ENCODE data around the gene CNTNAP5. TPM values are rescaled to one million over a fixed set of nuclear protein-coding genes. Genes with fewer than 3 reads are reported as not detected.

Gene CNTNAP5
- total and polyA plus RNA-seq, 2 experiments from 2014 or later = 0.28 TPM; not detected in 1

GRCh38 chr2:124776332-124776731 lies 751.2 kb downstream of the CNTNAP5 start:
- 81% methylated on average over 3 of the region's 3 CpGs for WGBS (ENCODE audit: low lambda C conversion rate, missing lambda C conversion rate)
- no peaks in the 10 kb centered on the region for H3K9me2 ChIP-seq (replicated peaks; ENCODE audit: insufficient read depth)
- H3K36me3 ChIP-seq (replicated peaks; ENCODE audit: insufficient read depth, low read depth) = no peaks in the 10 kb centered on the region

DNA sequence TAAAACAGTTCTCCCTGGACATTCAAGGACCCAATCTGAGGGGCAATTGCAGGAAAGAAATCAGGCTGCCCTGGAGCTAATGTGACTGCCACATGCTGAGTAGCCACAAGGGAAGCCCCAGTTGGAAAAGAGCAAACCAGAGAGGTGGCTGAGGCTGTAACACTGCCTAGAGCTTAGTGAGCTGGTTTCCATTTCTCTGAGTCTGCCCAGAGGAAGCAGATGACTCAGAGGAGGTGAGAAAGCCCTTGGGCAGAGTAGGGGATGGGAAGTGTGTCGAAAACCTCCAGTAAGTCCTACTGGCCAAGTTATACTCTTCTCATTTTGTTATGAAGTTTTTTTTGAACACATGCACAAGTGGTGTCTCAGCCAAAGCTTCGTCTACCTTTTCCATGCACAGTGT lies 753.0 kb downstream of the CNTNAP5 start:
- no peaks in the 10 kb centered on the region for H3K4me1 ChIP-seq (ENCODE audit: insufficient read depth)
- no peak overlapping the region for H3K4me3 ChIP-seq
- no peaks in the 10 kb centered on the region for H3K9me2 ChIP-seq (replicated peaks; ENCODE audit: insufficient read depth)
- no peaks in the 10 kb centered on the region for H3K27me3 ChIP-seq
- H3K36me3 ChIP-seq (replicated peaks; ENCODE audit: insufficient read depth, low read depth) = no peaks in the 10 kb centered on the region
- H2AFZ ChIP-seq = no peak overlapping the region
- TF ChIP-seq CTCF (IDR thresholded peaks at IDR 0.05; ENCODE audit: poor library complexity) = no peak
- no peak for TF ChIP-seq EZH2phosphoT487 (IDR thresholded peaks at IDR 0.05; ENCODE audit: low read depth, severe bottlenecking, unreplicated experiment)
- no peak for TF ChIP-seq EZH2 (IDR thresholded peaks at IDR 0.05; ENCODE audit: borderline replicate concordance)
- no peak overlapping the region for H3K4me2 ChIP-seq
- H4K20me1 ChIP-seq (ENCODE audit: insufficient read depth, poor library complexity, severe bottlenecking) = no peaks in the 10 kb centered on the region
- 82% methylated on average over 2 of the region's 2 CpGs for WGBS (ENCODE audit: low lambda C conversion rate, missing lambda C conversion rate)
- no peaks in the 10 kb centered on the region for H3K9me3 ChIP-seq (ENCODE audit: low read depth)
- DNase-seq (ENCODE audit: low spot score) = no peak
- no peaks in the 10 kb centered on the region for H3K79me2 ChIP-seq
- H3K27ac ChIP-seq = no peak overlapping the region

More at GRCh38 chr2:124776332-124776731, 751.2 kb downstream of the CNTNAP5 start:
- Histone ChIP-seq H3K27me3 (no peaks in the 10 kb centered on the region), H2AFZ (no peak overlapping the region), H3K4me3 (no peak overlapping the region), H4K20me1 (ENCODE audit: insufficient read depth, poor library complexity, severe bottlenecking) (no peaks in the 10 kb centered on the region), H3K79me2 (no peaks in the 10 kb centered on the region), H3K9me3 (ENCODE audit: low read depth) (no peaks in the 10 kb centered on the region), H3K4me2 (no peak overlapping the region), H3K27ac (no peak overlapping the region), H3K4me1 (ENCODE audit: insufficient read depth) (no peaks in the 10 kb centered on the region)
- DNase-seq (ENCODE audit: low spot score) = no peak
- TF ChIP-seq EZH2 (IDR thresholded peaks at IDR 0.05; ENCODE audit: borderline replicate concordance) = no peak
- TF ChIP-seq EZH2phosphoT487 (IDR thresholded peaks at IDR 0.05; ENCODE audit: low read depth, severe bottlenecking, unreplicated experiment) = no peak
- no peak for TF ChIP-seq CTCF (IDR thresholded peaks at IDR 0.05; ENCODE audit: poor library complexity)

GRCh38 chr2:124796647-124797046 lies 771.6 kb downstream of the CNTNAP5 start:
- H3K9me2 ChIP-seq (replicated peaks; ENCODE audit: insufficient read depth) = no peaks in the 10 kb centered on the region
- no peaks in the 10 kb centered on the region for H3K27me3 ChIP-seq
- TF ChIP-seq EZH2phosphoT487 (IDR thresholded peaks at IDR 0.05; ENCODE audit: low read depth, severe bottlenecking, unreplicated experiment) = no peak
- no peak for TF ChIP-seq EZH2 (IDR thresholded peaks at IDR 0.05; ENCODE audit: borderline replicate concordance)
- TF ChIP-seq CTCF (IDR thresholded peaks at IDR 0.05; ENCODE audit: poor library complexity) = no peak

GRCh38 chr2:124797049-124797448 lies 772.0 kb downstream of the CNTNAP5 start:
- TF ChIP-seq EZH2phosphoT487 (IDR thresholded peaks at IDR 0.05; ENCODE audit: low read depth, severe bottlenecking, unreplicated experiment) = no peak
- TF ChIP-seq EZH2 (IDR thresholded peaks at IDR 0.05; ENCODE audit: borderline replicate concordance) = no peak
- TF ChIP-seq CTCF (IDR thresholded peaks at IDR 0.05; ENCODE audit: poor library complexity) = no peak
- 85% methylated on average over 2 of the region's 2 CpGs for WGBS (ENCODE audit: low lambda C conversion rate, missing lambda C conversion rate)
- H3K4me3 ChIP-seq = no peak overlapping the region

More at GRCh38 chr2:124796647-124797046, 771.6 kb downstream of the CNTNAP5 start:
- H3K36me3 ChIP-seq (replicated peaks; ENCODE audit: insufficient read depth, low read depth) = no peaks in the 10 kb centered on the region
- H3K79me2 ChIP-seq = no peaks in the 10 kb centered on the region
- H3K27ac ChIP-seq = no peak overlapping the region
- no peak for DNase-seq (ENCODE audit: low spot score)
- H3K9me3 ChIP-seq (ENCODE audit: low read depth) = no peaks in the 10 kb centered on the region
- no peaks in the 10 kb centered on the region for H4K20me1 ChIP-seq (ENCODE audit: insufficient read depth, poor library complexity, severe bottlenecking)
- H3K4me1 ChIP-seq (ENCODE audit: insufficient read depth) = no peaks in the 10 kb centered on the region
- H2AFZ ChIP-seq = no peak overlapping the region
- H3K4me3 ChIP-seq = no peak overlapping the region
- H3K4me2 ChIP-seq = no peak overlapping the region

More at GRCh38 chr2:124797049-124797448, 772.0 kb downstream of the CNTNAP5 start:
- no peaks in the 10 kb centered on the region for H3K9me3 ChIP-seq (ENCODE audit: low read depth)
- no peaks in the 10 kb centered on the region for H3K36me3 ChIP-seq (replicated peaks; ENCODE audit: insufficient read depth, low read depth)
- H3K9me2 ChIP-seq (replicated peaks; ENCODE audit: insufficient read depth) = no peaks in the 10 kb centered on the region
- H3K4me2 ChIP-seq = no peak overlapping the region
- H3K4me1 ChIP-seq (ENCODE audit: insufficient read depth) = no peaks in the 10 kb centered on the region
- no peaks in the 10 kb centered on the region for H3K79me2 ChIP-seq
- no peak for DNase-seq (ENCODE audit: low spot score)
- no peak overlapping the region for H3K27ac ChIP-seq
- H3K27me3 ChIP-seq = no peaks in the 10 kb centered on the region
- H4K20me1 ChIP-seq (ENCODE audit: insufficient read depth, poor library complexity, severe bottlenecking) = no peaks in the 10 kb centered on the region
- no peak overlapping the region for H2AFZ ChIP-seq
